K562 (cell line): Measurements from ENCODE around the gene PDZRN3. TPM values are rescaled to one million over a fixed set of nuclear protein-coding genes. Genes with fewer than 3 reads are reported as not detected.

Experiments
- ATAC-seq: fragments of 200-7000 bp; cut with Tn5 transposase; 3 replicates; pipeline ENCODE4 v1.9.1; 2020; ENCODE audit warnings: moderate library complexity
- BruUV-seq: library from RNA; stranded (reverse); fragments of 400-500 nt; replicated peaks from 2 replicates; lab custom pipeline; 2021; lab: Mats Ljungman, UMichigan
- CTCF ChIA-PET: fragments of 300-600 bp; formaldehyde crosslinking; extraction: SDS; loops from one replicate; lab custom pipeline; 2021; ENCODE audit warnings: low intra/inter-chr PET ratio; lab: Yijun Ruan, JAX
- POLR2A ChIA-PET: fragments of 300-600, 350-650 bp; sonication (Branson Sonifier 250); formaldehyde crosslinking; extraction: SDS; loops from one replicate; lab custom pipeline; 2021; ENCODE audit warnings: antibody characterized with exemption, inconsistent platforms; lab: Yijun Ruan, JAX
- DNase-seq, 4 experiments: peaks; one replicate each; pipeline versions ENCODE4 v3.0.0 to v3.0.0-alpha.2; 2011 to 2018; ENCODE audit warnings: low spot score in 3 of 4, mixed read lengths in 3 of 4; ENCODE audit errors: extremely low read depth in 1 of 4
- FAIRE-seq: peaks from 2 replicates; lab custom pipeline; 2011; peaks lifted over from hg19 to GRCh38; lab: Jason Lieb, UNC
- H2AFZ ChIP-seq: 2 replicates; pipeline ENCODE4 v1.6.0; 2011; ENCODE audit warnings: low read depth, low read length, control low read depth, inconsistent platforms
- H3K27ac ChIP-seq: fragments of 200-600 bp; 3 replicates; pipeline ENCODE4 v1.8.0; 2011; ENCODE audit warnings: low read depth, mild to moderate bottlenecking, control low read depth, inconsistent platforms, low read length, moderate library complexity, mixed read lengths; ENCODE audit errors: extremely low read depth
- H3K27me3 ChIP-seq, 2 experiments: fragments of 300-600 bp in 1 of 2; 2 replicates in 1 of 2; 3 replicates in 1 of 2; pipeline versions ENCODE4 v1.6.0 to v1.8.0; 2011; ENCODE audit warnings: inconsistent platforms in 2 of 2, low read length in 2 of 2, mild to moderate bottlenecking in 1 of 2, mixed read lengths in 1 of 2, moderate library complexity in 1 of 2; ENCODE audit not compliant: control insufficient read depth in 2 of 2, insufficient read depth in 2 of 2
- H3K36me3 ChIP-seq: fragments of 300-600 bp; 3 replicates; pipeline ENCODE4 v1.8.0; 2011; ENCODE audit warnings: mild to moderate bottlenecking, low read length, inconsistent platforms; ENCODE audit not compliant: control insufficient read depth, insufficient read depth
- H3K4me1 ChIP-seq, 2 experiments: fragments of 200-600 bp in 1 of 2; replicated peaks in 1 of 2; 2 replicates in 1 of 2; 3 replicates in 1 of 2; pipeline versions ENCODE4 v1.5.1 to v1.8.0; 2011; ENCODE audit warnings: inconsistent platforms in 2 of 2, low read length in 2 of 2, mild to moderate bottlenecking in 1 of 2, mixed read lengths in 1 of 2, moderate library complexity in 1 of 2; ENCODE audit not compliant: control insufficient read depth in 2 of 2, insufficient read depth in 2 of 2
- H3K4me2 ChIP-seq: 2 replicates; pipeline ENCODE4 v1.6.1; 2011; ENCODE audit warnings: low read length, control low read depth, inconsistent platforms, mixed read lengths; ENCODE audit not compliant: insufficient read depth
- H3K4me3 ChIP-seq: fragments of 200-600 bp; sonication (generic), shearing (Covaris generic); 2 replicates; pipeline ENCODE4 v1.5.1; 2016; ENCODE audit warnings: control low read depth, inconsistent platforms
- H3K79me2 ChIP-seq: fragments of 200-600 bp; 3 replicates; pipeline ENCODE4 v1.8.0; 2011; ENCODE audit warnings: low read length, inconsistent platforms; ENCODE audit not compliant: control insufficient read depth, insufficient read depth
- H3K9ac ChIP-seq, 2 experiments: 2 replicates each; pipeline versions ENCODE4 v1.6.0 to v1.6.1; 2011; ENCODE audit warnings: low read depth in 2 of 2, low read length in 2 of 2, control low read depth in 1 of 2, inconsistent platforms in 1 of 2, mild to moderate bottlenecking in 1 of 2, mixed read lengths in 1 of 2; ENCODE audit not compliant: insufficient read depth in 1 of 2
- H3K9me1 ChIP-seq: one replicate; pipeline ENCODE4 v1.6.0; 2011; ENCODE audit warnings: inconsistent platforms, mild to moderate bottlenecking, low read length, moderate library complexity; ENCODE audit not compliant: control insufficient read depth, insufficient read depth
- H3K9me3 ChIP-seq: replicated peaks from 2 replicates; pipeline ENCODE4 v1.5.1; 2011; ENCODE audit warnings: low read depth, low read length, inconsistent platforms; ENCODE audit not compliant: control insufficient read depth, insufficient read depth
- H4K20me1 ChIP-seq: replicated peaks from 2 replicates; pipeline ENCODE4 v1.6.1; 2011; ENCODE audit warnings: low read length, inconsistent platforms, mixed read lengths; ENCODE audit not compliant: control insufficient read depth, insufficient read depth
- CBX3 ChIP-seq, 2 experiments: IDR thresholded peaks; 1 replicate in 1 of 2; 2 replicates in 1 of 2; pipeline ENCODE4 v1.6.1; 2012; ENCODE audit warnings: inconsistent platforms in 2 of 2, low read length in 2 of 2, borderline replicate concordance in 1 of 2, control low read depth in 1 of 2
- CHCHD3 ChIP-seq: fragments of 250-450 bp; sonication (Bioruptor Pico); IDR thresholded peaks from 2 replicates; pipeline ENCODE4 v2.1.2; 2022; ENCODE audit warnings: mild to moderate bottlenecking
- CTCF ChIP-seq, 3 experiments: IDR thresholded peaks in 2 of 3; conservative IDR thresholded peaks in 1 of 3; 2 replicates each; pipeline ENCODE4 v1.5.1; 2011 to 2012; ENCODE audit warnings: low read length in 3 of 3, mild to moderate bottlenecking in 3 of 3, control low read depth in 2 of 3, improper control_type of control experiment in 1 of 3, inconsistent platforms in 1 of 3, low read depth in 1 of 3, mixed read lengths in 1 of 3, moderate library complexity in 1 of 3; ENCODE audit not compliant: insufficient read depth in 2 of 3
- EHMT2 ChIP-seq: fragments of 450-650 bp; IDR thresholded peaks from 2 replicates; pipeline ENCODE4 v1.6.1; 2018; ENCODE audit warnings: antibody characterized with exemption
- EZH2 ChIP-seq: IDR thresholded peaks from 2 replicates; pipeline ENCODE4 v1.6.1; 2012; ENCODE audit warnings: low read depth, mild to moderate bottlenecking, inconsistent platforms, low read length, borderline replicate concordance
- HLTF ChIP-seq: fragments of 450-650 bp; IDR thresholded peaks from 2 replicates; pipeline ENCODE4 v1.6.1; 2016
- MNT ChIP-seq, 2 experiments: fragments of 450-650 bp; conservative IDR thresholded peaks; 2 replicates each; pipeline ENCODE4 v1.6.1; 2017; ENCODE audit warnings: mild to moderate bottlenecking in 2 of 2, moderate library complexity in 2 of 2
- NCOA4 ChIP-seq: fragments of 450-650 bp; IDR thresholded peaks from 2 replicates; pipeline ENCODE4 v1.6.1; 2018; ENCODE audit warnings: mild to moderate bottlenecking; ENCODE audit not compliant: partially characterized antibody
- NFE2L1 ChIP-seq: fragments of 450-650 bp; IDR thresholded peaks from 2 replicates; pipeline ENCODE4 v1.6.1; 2016; ENCODE audit warnings: missing genetic modification characterization, low read depth, mild to moderate bottlenecking, missing compliant biosample characterization, moderate library complexity, borderline replicate concordance
- NR2C1 ChIP-seq, 2 experiments: fragments of 450-650 bp; IDR thresholded peaks; 2 replicates each; pipeline ENCODE4 v1.6.1; 2017; ENCODE audit warnings: mild to moderate bottlenecking in 2 of 2, antibody characterized with exemption in 1 of 2, inconsistent platforms in 1 of 2, missing compliant biosample characterization in 1 of 2, missing genetic modification characterization in 1 of 2
- NR3C1 ChIP-seq: sonication (generic); formaldehyde crosslinking; IDR thresholded peaks from 2 replicates; pipeline ENCODE4 v1.8.1; 2022; ENCODE audit warnings: missing genetic modification reagents
- RAD21 ChIP-seq, 2 experiments: fragments of 250-450 bp in 1 of 2; fragments of 450-650 bp in 1 of 2; sonication (Bioruptor Pico) in 1 of 2; formaldehyde crosslinking in 1 of 2; IDR thresholded peaks in 1 of 2; conservative IDR thresholded peaks in 1 of 2; 2 replicates each; pipeline versions ENCODE4 v1.4.0 to v1.8.0; 2020 to 2022; ENCODE audit warnings: mild to moderate bottlenecking in 2 of 2, moderate library complexity in 1 of 2
- RFX1 ChIP-seq: fragments of 450-650 bp; IDR thresholded peaks from 2 replicates; pipeline ENCODE4 v1.6.1; 2016; ENCODE audit warnings: mild to moderate bottlenecking, moderate library complexity
- SAP30 ChIP-seq: fragments of 200-600 bp; sonication (generic); IDR thresholded peaks from 2 replicates; pipeline ENCODE4 v1.6.1; 2012; ENCODE audit warnings: borderline replicate concordance, low read depth, mild to moderate bottlenecking, moderate library complexity, low read length, control low read depth, inconsistent platforms; ENCODE audit not compliant: insufficient read depth, poor library complexity, severe bottlenecking
- SMARCB1 ChIP-seq: IDR thresholded peaks from 2 replicates; pipeline ENCODE4 v1.6.1; 2011; ENCODE audit warnings: improper control_type of control experiment, low read depth; ENCODE audit not compliant: insufficient read length
- THAP12 ChIP-seq: fragments of 250-450 bp; sonication (Bioruptor Pico); IDR thresholded peaks from 2 replicates; pipeline ENCODE4 v1.9.0; 2021; ENCODE audit warnings: mild to moderate bottlenecking, inconsistent platforms
- WGBS: fragments of 100-300 bp; shearing (Covaris generic); methylation state at CpG from one replicate; pipeline ENCODE4 v1.1.6; 2016; ENCODE audit warnings: low coverage, mixed read lengths; ENCODE audit not compliant: insufficient coverage; ENCODE audit errors: missing lambda C conversion rate; 5-methylcytosine and 5-hydroxymethylcytosine counted together
- in situ Hi-C: fragments of 300-500 bp; cut with MboI; formaldehyde crosslinking; loops from 4 replicates; pipeline ENCODE4 v1.15.0; 2018; ENCODE audit warnings: inconsistent platforms, mixed read lengths
- intact Hi-C: fragments of 100-400 bp; cut with micrococcal nuclease; formaldehyde crosslinking; loops from 2 replicates; pipeline ENCODE4 v1.14.2; 2022
- polyA plus RNA-seq, 8 experiments: library from polyadenylated mRNA; depleted of rRNA in 4 of 8; stranded (reverse) in 5 of 8; unstranded in 3 of 8; fragments of >200 nt; fragmentation: Nextera tagmentation in 2 of 8; fragmentation: Illumina TruSeq in 1 of 8; extraction: Ambion mirVana in 2 of 8; extraction: Trizol in 1 of 8; gene quantifications; 2 replicates each; pipeline versions ENCODE4 v1.2.1 to v1.2.3, GENCODE V29; 2011 to 2014; ENCODE audit warnings: inconsistent platforms in 1 of 8, missing spikeins in 1 of 8
- total RNA-seq, 7 experiments: library from RNA; depleted of rRNA in 6 of 7; stranded (reverse); fragments of >200 nt in 6 of 7; fragmentation: Illumina TruSeq in 2 of 7; extraction: Trizol in 2 of 7; gene quantifications; 2 replicates each; pipeline versions ENCODE4 v1.2.1 to v1.2.3, GENCODE V29; 2011 to 2021; ENCODE audit warnings: low replicate concordance in 1 of 7

Gene PDZRN3
- total and polyA plus RNA-seq, 9 of the 15 experiments (the other 6 are each of a cell fraction or from before 2014, with no cell fraction given), result 0.16 TPM; not detected in 8

DNA sequence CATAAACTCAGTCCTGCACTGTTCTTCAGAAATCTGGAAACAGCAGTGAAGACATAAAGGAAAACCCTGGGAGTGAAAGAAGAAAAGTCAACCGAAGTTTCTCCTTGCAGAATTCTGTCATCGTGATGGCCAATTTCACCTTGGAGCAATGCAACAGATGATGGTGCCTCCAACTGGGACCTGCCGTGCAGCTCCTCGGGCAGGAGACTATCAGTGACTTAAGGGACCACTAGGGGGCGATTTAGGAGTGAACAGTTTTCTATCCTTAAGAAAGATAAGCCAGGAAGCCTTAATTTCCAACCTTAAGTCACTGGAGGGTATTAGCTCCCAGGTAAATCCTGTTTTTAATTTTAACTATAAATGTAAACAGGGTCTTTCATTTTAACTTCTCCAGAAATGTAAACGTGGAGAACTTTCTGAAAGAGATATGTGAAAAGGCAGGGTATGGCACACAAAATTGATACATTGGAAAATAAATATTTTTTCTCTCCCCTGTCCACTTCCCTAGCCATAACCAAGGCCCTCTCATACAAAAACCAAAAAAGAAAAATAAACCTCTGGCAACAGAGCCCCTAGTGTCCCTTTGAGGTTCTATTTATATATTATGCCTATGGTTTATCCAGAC, 116.3 kb downstream of the PDZRN3 start:
- BruUV-seq, result no TSS peak
- H3K36me3 ChIP-seq, result no peaks in the 10 kb centered on the region
- 0% methylated on average over 6 of the region's 6 CpGs for WGBS
- peaks cover 0 to 4% of the 10 kb centered on the region in 2 experiments; a peak in 1 of 5 replicates for H3K27me3 ChIP-seq
- H3K4me3 ChIP-seq, result no peak overlapping the region
- POLR2A ChIA-PET, result no interaction called here
- ATAC-seq (peak; percentile 83), FAIRE-seq (no peak), DNase-seq (peak; percentile 26 to 60 (median 42))
- intact Hi-C loops, result no loop called here
- CTCF ChIA-PET, result interaction anchor here (0.6 to 1.5 kb wide), 2 partner anchors 340 to 512 kb away, joined by 3 to 6 read pairs; no protein-coding TSS in a partner anchor
- no peaks in the 10 kb centered on the region for H3K79me2 ChIP-seq
- in situ Hi-C loops, result loop anchor here (10.0 kb wide), 1 partner anchor 404 kb away; no protein-coding TSS in a partner anchor
- no peak overlapping the region for H2AFZ ChIP-seq
- H3K4me1 ChIP-seq, result no peaks in the 10 kb centered on the region
- no peaks in the 10 kb centered on the region for H4K20me1 ChIP-seq
- H3K4me2 ChIP-seq, result no peak overlapping the region
- H3K9ac ChIP-seq, result no peak overlapping the region
- H3K9me3 ChIP-seq, result no peaks in the 10 kb centered on the region
- no peaks in the 10 kb centered on the region for H3K9me1 ChIP-seq
- H3K27ac ChIP-seq, result no peak overlapping the region
- TF ChIP-seq SAP30 (no peak), HLTF (no peak), EHMT2 (no peak), RAD21 (CRISPR knock-in tag; conservative IDR thresholded peaks at IDR 0.05 in 1 of 2, IDR thresholded peaks at IDR 0.05 in 1 of 2) (peak in 1 of 2 experiments; percentile 48; a peak in 2 of 4 replicates), SMARCB1 (no peak), CHCHD3 (CRISPR knock-in tag) (no peak), CTCF (IDR thresholded peaks at IDR 0.05 in 2 of 3, conservative IDR thresholded peaks at IDR 0.05 in 1 of 3; ENCODE audit: insufficient read depth in 2 of 3, low read depth in 1 of 3, low read length in 3 of 3) (peak; percentile 49 to 58 (median 57)), NR3C1 (CRISPR knock-in tag) (no peak), CBX3 (IDR thresholded peaks at IDR 0.05; ENCODE audit: borderline replicate concordance in 1 of 2, low read length in 2 of 2) (no peak), MNT (conservative IDR thresholded peaks at IDR 0.05) (no peak), NFE2L1 (tag) (no peak), NCOA4 (no peak), EZH2 (no peak), RFX1 (no peak), THAP12 (CRISPR knock-in tag) (no peak), NR2C1 (IDR thresholded peaks at IDR 0.05) (no peak), NR2C1 (tag; IDR thresholded peaks at IDR 0.05) (no peak)
